NB4 (cell line): ENCODE data around the gene COX10.
"Not testable (repeated sequence)": the region's sequence is repeated elsewhere in the genome, so short reads cannot be mapped to it uniquely, and the experiment has no call there.

Experiments
- CTCF ChIP-seq: IDR thresholded peaks from one replicate; pipeline ENCODE4 v1.5.1; 2012; ENCODE audit warnings: low read depth, low read length
- MAX ChIP-seq: IDR thresholded peaks from 2 replicates; pipeline ENCODE4 v1.6.1; 2011; ENCODE audit warnings: low read depth, low read length
- MYC ChIP-seq: IDR thresholded peaks from 2 replicates; pipeline ENCODE4 v1.6.1; 2011; ENCODE audit warnings: low read depth, low read length
- POLR2A ChIP-seq: IDR thresholded peaks from 2 replicates; pipeline ENCODE4 v1.6.1; 2011; ENCODE audit warnings: mild to moderate bottlenecking; ENCODE audit not compliant: insufficient read length; ENCODE audit errors: extremely low read depth

GRCh38 chr17:14182084-14182483, 112.8 kb downstream of the COX10 start:
- not testable (repeated sequence) for TF ChIP-seq CTCF, POLR2A, MYC, MAX
